Measurements from ENCODE around the gene BLOC1S5. TPM values are rescaled to one million over a fixed set of nuclear protein-coding genes. Genes with fewer than 3 reads are reported as not detected.
A peak's percentile ranks its signal among the peaks of the same experiment; 100 is the strongest.
"Not testable (repeated sequence)": the region's sequence is repeated elsewhere in the genome, so short reads cannot be mapped to it uniquely, and the experiment has no call there.

Gene BLOC1S5
- polyA plus RNA-seq, 4 donors: 28.6 to 35.3 (median 32.2) TPM

- no peak for DNase-seq (ENCODE audit: low read depth in 4 of 4, low spot score in 2 of 4)
Observed at GRCh38 chr6:8054276-8054675, 9.9 kb downstream of the BLOC1S5 start.

- no peak for DNase-seq (ENCODE audit: low read depth in 4 of 4, low spot score in 2 of 4)
Observed at GRCh38 chr6:8047541-8048292, 16.5 kb downstream of the BLOC1S5 start.

- not testable (repeated sequence) for DNase-seq (ENCODE audit: low read depth in 4 of 4, low spot score in 2 of 4)
Observed at GRCh38 chr6:8045769-8046168, 18.4 kb downstream of the BLOC1S5 start.

GRCh38 chr6:8043221-8043620, 21.0 kb downstream of the BLOC1S5 start:
- DNase-seq (ENCODE audit: low read depth in 4 of 4, low spot score in 2 of 4): no peak

- DNase-seq (ENCODE audit: low read depth in 4 of 4, low spot score in 2 of 4): no peak
Observed at GRCh38 chr6:8041913-8042583, 22.1 kb downstream of the BLOC1S5 start.

GRCh38 chr6:8034107-8034506, 30.1 kb downstream of the BLOC1S5 start:
- not testable (repeated sequence) for DNase-seq (ENCODE audit: low read depth in 4 of 4, low spot score in 2 of 4)

GRCh38 chr6:8030920-8031319, 33.3 kb downstream of the BLOC1S5 start:
- DNase-seq (ENCODE audit: low read depth in 4 of 4, low spot score in 2 of 4): no peak

GRCh38 chr6:8029243-8029870, 34.8 kb downstream of the BLOC1S5 start:
- no peak for DNase-seq (ENCODE audit: low read depth in 4 of 4, low spot score in 2 of 4)

GRCh38 chr6:8027965-8028651, 36.1 kb downstream of the BLOC1S5 start:
- no peak for DNase-seq (ENCODE audit: low read depth in 4 of 4, low spot score in 2 of 4)

GRCh38 chr6:8026800-8027199, 37.4 kb downstream of the BLOC1S5 start:
- no peak for DNase-seq (ENCODE audit: low read depth in 4 of 4, low spot score in 2 of 4)

GRCh38 chr6:8025191-8025590, 39.0 kb downstream of the BLOC1S5 start:
- DNase-seq (ENCODE audit: low read depth in 4 of 4, low spot score in 2 of 4): no peak

- no peak for DNase-seq (ENCODE audit: low read depth in 4 of 4, low spot score in 2 of 4)
Observed at GRCh38 chr6:8023638-8024037, 40.6 kb downstream of the BLOC1S5 start.

GRCh38 chr6:8020083-8020482, 44.1 kb downstream of the BLOC1S5 start:
- no peak for DNase-seq (ENCODE audit: low read depth in 4 of 4, low spot score in 2 of 4)

GRCh38 chr6:8017705-8018104, 46.5 kb downstream of the BLOC1S5 start:
- DNase-seq (ENCODE audit: low read depth in 4 of 4, low spot score in 2 of 4): no peak

- peak in 1 of 4 donors; percentile 41 for DNase-seq (ENCODE audit: low read depth in 4 of 4, low spot score in 2 of 4)
Observed at GRCh38 chr6:8017276-8017701, 46.9 kb downstream of the BLOC1S5 start.

- DNase-seq (ENCODE audit: low read depth in 4 of 4, low spot score in 2 of 4): no peak
Observed at GRCh38 chr6:8014947-8015346, 49.2 kb downstream of the BLOC1S5 start.

GRCh38 chr6:8013763-8014162, 50.4 kb downstream of the BLOC1S5 start:
- DNase-seq (ENCODE audit: low read depth in 4 of 4, low spot score in 2 of 4): no peak

GRCh38 chr6:8006208-8006607, 58.0 kb downstream of the BLOC1S5 start:
- no peak for DNase-seq (ENCODE audit: low read depth in 4 of 4, low spot score in 2 of 4)

GRCh38 chr6:8005136-8005535, 59.1 kb downstream of the BLOC1S5 start:
- DNase-seq (ENCODE audit: low read depth in 4 of 4, low spot score in 2 of 4): no peak

GRCh38 chr6:8000636-8001035, 63.6 kb downstream of the BLOC1S5 start:
- DNase-seq (ENCODE audit: low read depth in 4 of 4, low spot score in 2 of 4): no peak

- no peak for DNase-seq (ENCODE audit: low read depth in 4 of 4, low spot score in 2 of 4)
Observed at GRCh38 chr6:8000188-8000596, 64.0 kb downstream of the BLOC1S5 start.

All from left renal cortex interstitium (tissue), 4 donors.